GM06990 (cell line): ENCODE results near the gene AFF3.
"Not testable (repeated sequence)": the region's sequence is repeated elsewhere in the genome, so short reads cannot be mapped to it uniquely, and the experiment has no call there.

ENCODE experiments used
- DNase-seq: peaks from one replicate; pipeline ENCODE4 v3.0.0-alpha.2; 2011; ENCODE audit not compliant: insufficient read length; ENCODE audit errors: extremely low read depth
- H3K27me3 ChIP-seq: replicated peaks from 2 replicates; pipeline ENCODE4 v1.6.0; 2011; ENCODE audit warnings: low read length; ENCODE audit not compliant: control insufficient read depth, insufficient read depth
- H3K36me3 ChIP-seq: 2 replicates; pipeline ENCODE4 v1.5.1; 2011; ENCODE audit warnings: low read length; ENCODE audit not compliant: control insufficient read depth, insufficient read depth
- H3K4me3 ChIP-seq: replicated peaks from 2 replicates; pipeline ENCODE4 v1.5.1; 2011; ENCODE audit warnings: low read depth, mild to moderate bottlenecking, control low read depth, low read length
- CTCF ChIP-seq: IDR thresholded peaks from 2 replicates; pipeline ENCODE4 v1.5.1; 2011; ENCODE audit warnings: low read length, control low read depth, mild to moderate bottlenecking, inconsistent platforms; ENCODE audit not compliant: insufficient read depth, poor library complexity, severe bottlenecking

Gene AFF3

GRCh38 chr2:99509387-99509786 lies 633.0 kb downstream of the AFF3 start:
- Histone ChIP-seq H3K36me3 (no peaks in the 10 kb centered on the region), H3K4me3 (no peak overlapping the region), H3K27me3 (no peaks in the 10 kb centered on the region; the same call in 1 of the 2 replicates)
- no peak for TF ChIP-seq CTCF
- no peak for DNase-seq

GRCh38 chr2:99507937-99508818 lies 634.2 kb downstream of the AFF3 start:
- H3K36me3 ChIP-seq: no peaks in the 10 kb centered on the region
- no peak overlapping the region for H3K4me3 ChIP-seq
- TF ChIP-seq CTCF: no peak
- DNase-seq: no peak
- H3K27me3 ChIP-seq: no peaks in the 10 kb centered on the region; the same call in 1 of the 2 replicates

- Histone ChIP-seq H3K4me3 (no peak overlapping the region), H3K36me3 (no peaks in the 10 kb centered on the region), H3K27me3 (no peaks in the 10 kb centered on the region)
- TF ChIP-seq CTCF: no peak
- no peak for DNase-seq
Observed at GRCh38 chr2:99504844-99505584, 637.4 kb downstream of the AFF3 start.

- H3K36me3 ChIP-seq, H3K27me3 ChIP-seq, H3K4me3 ChIP-seq, DNase-seq: not testable (repeated sequence)
Observed at GRCh38 chr2:99503662-99504416, 638.6 kb downstream of the AFF3 start.

- no peak for TF ChIP-seq CTCF
- no peaks in the 10 kb centered on the region for H3K27me3 ChIP-seq
- no peak for DNase-seq
- no peak overlapping the region for H3K4me3 ChIP-seq
- H3K36me3 ChIP-seq: no peaks in the 10 kb centered on the region
Observed at GRCh38 chr2:99496021-99496420, 646.4 kb downstream of the AFF3 start.
